ENCODE results near the gene NME7.
A peak's percentile ranks its signal among the peaks of the same experiment; 100 is the strongest.

Gene NME7

GRCh38 chr1:169312084-169312954, 55.3 kb downstream of the NME7 start (continued):
- peak; percentile 57; the same call in 1 of the 2 replicates for TF ChIP-seq ZNF184 (tag by site-specific recombination; IDR thresholded peaks at IDR 0.05)
- TF ChIP-seq ZNF416 (tag by site-specific recombination; IDR thresholded peaks at IDR 0.05), result no peak
- no peak for TF ChIP-seq RBAK (tag by site-specific recombination; IDR thresholded peaks at IDR 0.05)
- peak; percentile 32 for TF ChIP-seq ZNF629 (tag by site-specific recombination; IDR thresholded peaks at IDR 0.05)
- TF ChIP-seq ZNF214 (tag by site-specific recombination; IDR thresholded peaks at IDR 0.05; ENCODE audit: borderline replicate concordance), result no peak
- peak; percentile 70 for TF ChIP-seq SP7 (tag by site-specific recombination; IDR thresholded peaks at IDR 0.05)
- TF ChIP-seq INSM2 (tag by site-specific recombination; IDR thresholded peaks at IDR 0.05), result peak; percentile 97
- peak; percentile 33; the same call in 1 of the 2 replicates for TF ChIP-seq ZNF394 (tag by site-specific recombination; IDR thresholded peaks at IDR 0.05; ENCODE audit: borderline replicate concordance)
- TF ChIP-seq ZFP37 (tag by site-specific recombination; IDR thresholded peaks at IDR 0.05), result no peak
- TF ChIP-seq ZNF555 (tag by site-specific recombination; conservative IDR thresholded peaks at IDR 0.05), result no peak
- TF ChIP-seq ZNF521 (tag by site-specific recombination; IDR thresholded peaks at IDR 0.05), result no peak
- peak; percentile 18; the same call in 1 of the 2 replicates for TF ChIP-seq GLIS1 (tag by site-specific recombination; IDR thresholded peaks at IDR 0.05)
- no peak for TF ChIP-seq ZNF19 (tag by site-specific recombination; IDR thresholded peaks at IDR 0.05; ENCODE audit: low read depth)
- TF ChIP-seq ZBTB17 (tag by site-specific recombination; IDR thresholded peaks at IDR 0.05), result peak; percentile 41; the same call in 1 of the 2 replicates
- TF ChIP-seq, protein P1, sequence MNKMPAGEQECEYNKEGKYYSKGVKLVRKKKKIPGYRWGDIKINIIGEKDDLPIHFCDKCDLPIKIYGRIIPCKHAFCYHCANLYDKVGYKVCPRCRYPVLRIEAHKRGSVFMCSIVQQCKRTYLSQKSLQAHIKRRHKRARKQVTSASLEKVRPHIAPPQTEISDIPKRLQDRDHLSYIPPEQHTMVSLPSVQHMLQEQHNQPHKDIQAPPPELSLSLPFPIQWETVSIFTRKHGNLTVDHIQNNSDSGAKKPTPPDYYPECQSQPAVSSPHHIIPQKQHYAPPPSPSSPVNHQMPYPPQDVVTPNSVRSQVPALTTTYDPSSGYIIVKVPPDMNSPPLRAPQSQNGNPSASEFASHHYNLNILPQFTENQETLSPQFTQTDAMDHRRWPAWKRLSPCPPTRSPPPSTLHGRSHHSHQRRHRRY (tag by site-specific recombination; IDR thresholded peaks at IDR 0.05), result no peak
- no peak for TF ChIP-seq ZFP41 (tag by site-specific recombination; IDR thresholded peaks at IDR 0.05; ENCODE audit: borderline replicate concordance)
- no peak for TF ChIP-seq ZNF423 (tag by site-specific recombination; IDR thresholded peaks at IDR 0.05)
- TF ChIP-seq SETDB1 (IDR thresholded peaks at IDR 0.05; ENCODE audit: insufficient read length, low read length), result peak; percentile 24
- no peak for TF ChIP-seq FEZF1 (tag by site-specific recombination; IDR thresholded peaks at IDR 0.05)
- TF ChIP-seq ZNF433 (tag by site-specific recombination; IDR thresholded peaks at IDR 0.05; ENCODE audit: low read depth), result no peak
- TF ChIP-seq ZIC2 (tag by site-specific recombination; IDR thresholded peaks at IDR 0.05), result no peak
- no peak for TF ChIP-seq HOXA7 (CRISPR knock-in tag; IDR thresholded peaks at IDR 0.05; ENCODE audit: borderline replicate concordance)
- TF ChIP-seq, protein P2, sequence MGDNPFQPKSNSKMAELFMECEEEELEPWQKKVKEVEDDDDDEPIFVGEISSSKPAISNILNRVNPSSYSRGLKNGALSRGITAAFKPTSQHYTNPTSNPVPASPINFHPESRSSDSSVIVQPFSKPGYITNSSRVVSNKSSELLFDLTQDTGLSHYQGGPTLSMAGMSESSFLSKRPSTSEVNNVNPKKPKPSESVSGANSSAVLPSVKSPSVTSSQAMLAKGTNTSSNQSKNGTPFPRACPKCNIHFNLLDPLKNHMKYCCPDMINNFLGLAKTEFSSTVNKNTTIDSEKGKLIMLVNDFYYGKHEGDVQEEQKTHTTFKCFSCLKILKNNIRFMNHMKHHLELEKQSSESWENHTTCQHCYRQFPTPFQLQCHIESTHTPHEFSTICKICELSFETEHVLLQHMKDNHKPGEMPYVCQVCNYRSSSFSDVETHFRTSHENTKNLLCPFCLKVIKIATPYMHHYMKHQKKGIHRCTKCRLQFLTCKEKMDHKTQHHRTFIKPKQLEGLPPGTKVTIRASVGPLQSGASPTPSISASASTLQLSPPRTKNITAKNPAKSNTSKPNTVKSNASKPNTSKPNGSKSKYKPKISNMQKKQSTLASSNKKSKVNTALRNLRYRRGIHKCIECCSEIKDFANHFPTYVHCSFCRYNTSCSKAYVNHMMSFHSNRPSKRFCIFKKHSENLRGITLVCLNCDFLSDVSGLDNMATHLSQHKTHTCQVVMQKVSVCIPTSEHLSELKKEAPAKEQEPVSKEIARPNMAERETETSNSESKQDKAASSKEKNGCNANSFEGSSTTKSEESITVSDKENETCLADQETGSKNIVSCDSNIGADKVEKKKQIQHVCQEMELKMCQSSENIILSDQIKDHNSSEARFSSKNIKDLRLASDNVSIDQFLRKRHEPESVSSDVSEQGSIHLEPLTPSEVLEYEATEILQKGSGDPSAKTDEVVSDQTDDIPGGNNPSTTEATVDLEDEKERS (tag by site-specific recombination; IDR thresholded peaks at IDR 0.05), result no peak
- no peak for TF ChIP-seq ZBTB26 (tag by site-specific recombination; optimal IDR thresholded peaks at IDR 0.05)
- no peak for TF ChIP-seq ZFHX2 (tag by site-specific recombination; conservative IDR thresholded peaks at IDR 0.05)
- peak; percentile 57 for TF ChIP-seq ZNF366 (tag by site-specific recombination; conservative IDR thresholded peaks at IDR 0.05)
- TF ChIP-seq, protein P3, sequence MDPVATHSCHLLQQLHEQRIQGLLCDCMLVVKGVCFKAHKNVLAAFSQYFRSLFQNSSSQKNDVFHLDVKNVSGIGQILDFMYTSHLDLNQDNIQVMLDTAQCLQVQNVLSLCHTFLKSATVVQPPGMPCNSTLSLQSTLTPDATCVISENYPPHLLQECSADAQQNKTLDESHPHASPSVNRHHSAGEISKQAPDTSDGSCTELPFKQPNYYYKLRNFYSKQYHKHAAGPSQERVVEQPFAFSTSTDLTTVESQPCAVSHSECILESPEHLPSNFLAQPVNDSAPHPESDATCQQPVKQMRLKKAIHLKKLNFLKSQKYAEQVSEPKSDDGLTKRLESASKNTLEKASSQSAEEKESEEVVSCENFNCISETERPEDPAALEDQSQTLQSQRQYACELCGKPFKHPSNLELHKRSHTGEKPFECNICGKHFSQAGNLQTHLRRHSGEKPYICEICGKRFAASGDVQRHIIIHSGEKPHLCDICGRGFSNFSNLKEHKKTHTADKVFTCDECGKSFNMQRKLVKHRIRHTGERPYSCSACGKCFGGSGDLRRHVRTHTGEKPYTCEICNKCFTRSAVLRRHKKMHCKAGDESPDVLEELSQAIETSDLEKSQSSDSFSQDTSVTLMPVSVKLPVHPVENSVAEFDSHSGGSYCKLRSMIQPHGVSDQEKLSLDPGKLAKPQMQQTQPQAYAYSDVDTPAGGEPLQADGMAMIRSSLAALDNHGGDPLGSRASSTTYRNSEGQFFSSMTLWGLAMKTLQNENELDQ (tag by site-specific recombination; IDR thresholded peaks at IDR 0.05; ENCODE audit: low read depth), result no peak
- no peak for TF ChIP-seq ZNF837 (tag by site-specific recombination; IDR thresholded peaks at IDR 0.05)

All from HEK293 (cell line).